CD14-positive monocyte (primary cell): ENCODE results near the gene DBT. TPM values are rescaled to one million over a fixed set of nuclear protein-coding genes. Genes with fewer than 3 reads are reported as not detected.

Experiments
- DNase-seq, 3 donors: peaks; one replicate each; pipeline ENCODE4 v3.0.0-alpha.2; 2011 to 2022
- H2AFZ ChIP-seq: 2 replicates; pipeline ENCODE4 v1.6.0; 2012; ENCODE audit warnings: mild to moderate bottlenecking, low read depth, low read length, inconsistent platforms; ENCODE audit not compliant: insufficient read depth, poor library complexity, severe bottlenecking
- H3K27ac ChIP-seq, 2 donors: 1 replicate in 1 of 2; 2 replicates in 1 of 2; pipeline ENCODE4 v1.5.1; 2012 to 2013; ENCODE audit warnings: low read length in 2 of 2, control low read depth in 1 of 2, inconsistent platforms in 1 of 2, low read depth in 1 of 2, mild to moderate bottlenecking in 1 of 2
- H3K27me3 ChIP-seq, 2 donors: one replicate each; pipeline versions ENCODE4 v1.6.0 to v1.6.1; 2011 to 2013; ENCODE audit warnings: low read length in 2 of 2; ENCODE audit not compliant: control insufficient read depth in 2 of 2, insufficient read depth in 2 of 2
- H3K36me3 ChIP-seq, 2 donors: replicated peaks in 1 of 2; 1 replicate in 1 of 2; 2 replicates in 1 of 2; pipeline versions ENCODE4 v1.5.1 to v1.6.1; 2012 to 2013; ENCODE audit warnings: low read length in 2 of 2, control low read depth in 1 of 2, inconsistent platforms in 1 of 2, mild to moderate bottlenecking in 1 of 2; ENCODE audit not compliant: insufficient read depth in 2 of 2, control insufficient read depth in 1 of 2
- H3K4me1 ChIP-seq, 2 donors: 1 replicate in 1 of 2; 2 replicates in 1 of 2; pipeline versions ENCODE4 v1.5.1 to v1.6.1; 2012 to 2013; ENCODE audit warnings: low read length in 2 of 2, control low read depth in 1 of 2, inconsistent platforms in 1 of 2, mild to moderate bottlenecking in 1 of 2, moderate library complexity in 1 of 2; ENCODE audit not compliant: insufficient read depth in 2 of 2, control insufficient read depth in 1 of 2
- H3K4me2 ChIP-seq: replicated peaks from 2 replicates; pipeline ENCODE3; 2012; ENCODE audit warnings: low read length, moderate library complexity, mild to moderate bottlenecking; ENCODE audit not compliant: poor library complexity, severe bottlenecking; ENCODE audit errors: extremely low read depth
- H3K4me3 ChIP-seq, 3 experiments: fragments of 200-600 bp in 1 of 3; sonication (generic) in 1 of 3; replicated peaks in 1 of 3; 1 replicate in 2 of 3; 2 replicates in 1 of 3; pipeline ENCODE4 v1.5.1; 2011 to 2013; ENCODE audit warnings: low read length in 3 of 3, mild to moderate bottlenecking in 3 of 3, control low read depth in 2 of 3, low read depth in 2 of 3, inconsistent platforms in 1 of 3, moderate library complexity in 1 of 3
- H3K79me2 ChIP-seq: 2 replicates; pipeline ENCODE4 v1.6.0; 2012; ENCODE audit warnings: mild to moderate bottlenecking, control low read depth, inconsistent platforms, low read length, moderate library complexity; ENCODE audit not compliant: insufficient read depth
- H3K9ac ChIP-seq: 2 replicates; pipeline ENCODE4 v1.6.0; 2017; ENCODE audit warnings: low read length, mild to moderate bottlenecking; ENCODE audit not compliant: insufficient read depth, poor library complexity, severe bottlenecking
- H3K9me3 ChIP-seq, 2 donors: replicated peaks in 1 of 2; 1 replicate in 1 of 2; 2 replicates in 1 of 2; pipeline versions ENCODE4 v1.5.1 to v1.6.1; 2012 to 2013; ENCODE audit warnings: low read length in 2 of 2, control low read depth in 1 of 2; ENCODE audit not compliant: control insufficient read depth in 1 of 2, insufficient read depth in 1 of 2
- H4K20me1 ChIP-seq: 2 replicates; pipeline ENCODE4 v1.6.0; 2012; ENCODE audit warnings: mild to moderate bottlenecking, low read length, control low read depth, moderate library complexity; ENCODE audit not compliant: insufficient read depth
- H3K27ac Mint-ChIP-seq, 7 donors: one replicate each; pipeline ENCODE4 v1.8.0; 2020; ENCODE audit warnings: mild to moderate bottlenecking in 7 of 7, mixed read lengths in 7 of 7, moderate library complexity in 6 of 7, inconsistent platforms in 2 of 7
- H3K27me3 Mint-ChIP-seq, 3 donors: one replicate each; pipeline ENCODE4 v1.8.0; 2021 to 2022; ENCODE audit warnings: low read depth in 3 of 3, mild to moderate bottlenecking in 3 of 3, mixed read lengths in 3 of 3, moderate library complexity in 3 of 3, inconsistent platforms in 1 of 3
- H3K36me3 Mint-ChIP-seq, 2 donors: one replicate each; pipeline ENCODE4 v1.8.0; 2020; ENCODE audit warnings: mixed read lengths in 2 of 2, inconsistent platforms in 1 of 2, mild to moderate bottlenecking in 1 of 2
- H3K4me1 Mint-ChIP-seq: one replicate; pipeline ENCODE4 v1.8.0; 2020; ENCODE audit warnings: mild to moderate bottlenecking, mixed read lengths
- H3K4me3 Mint-ChIP-seq, 2 donors: one replicate each; pipeline ENCODE4 v1.8.0; 2020; ENCODE audit warnings: mild to moderate bottlenecking in 2 of 2, mixed read lengths in 2 of 2, moderate library complexity in 1 of 2
- H3K9me3 Mint-ChIP-seq, 7 donors: one replicate each; pipeline ENCODE4 v1.8.0; 2020 to 2022; ENCODE audit warnings: mixed read lengths in 7 of 7, mild to moderate bottlenecking in 6 of 7, moderate library complexity in 6 of 7, inconsistent platforms in 2 of 7
- WGBS: methylation state at CpG from one replicate; pipeline ENCODE4 v1.1.5; 2013; ENCODE audit warnings: missing lambda C conversion rate; ENCODE audit not compliant: insufficient coverage; 5-methylcytosine and 5-hydroxymethylcytosine counted together
- intact Hi-C, 2 donors: fragments of 100-400 bp; cut with micrococcal nuclease; formaldehyde crosslinking; loops; one replicate each; pipeline versions ENCODE4 v1.15.0 to v1.15.1; 2023
- polyA plus RNA-seq, 3 donors: library from polyadenylated mRNA; depleted of rRNA in 1 of 3; unstranded in 2 of 3; stranded (reverse) in 1 of 3; fragments of 300-500 nt in 2 of 3; fragments of >200 nt in 1 of 3; fragmentation: Illumina TruSeq in 2 of 3; gene quantifications; 1 replicate in 2 of 3; 2 replicates in 1 of 3; pipeline ENCODE4 v1.2.3, GENCODE V29; 2012 to 2021
- TF ChIP-seq, protein P1 (sequence below): fragments of 200-600 bp; IDR thresholded peaks from one replicate; pipeline ENCODE4 v1.8.0; 2022; ENCODE audit warnings: antibody characterized with exemption, mild to moderate bottlenecking

DBT gene
- polyA plus RNA-seq, 3 donors = 1.1 to 2.7 (median 1.5) TPM

- H2AFZ ChIP-seq = no peak within 1 kb of the TSS
- no peak within 1 kb of the TSS for H3K27ac Mint-ChIP-seq
- H3K4me3 ChIP-seq = no peak within 1 kb of the TSS
- intact Hi-C loops = no loop called here
- H3K4me2 ChIP-seq = no peak within 1 kb of the TSS
- DNase-seq = no peak
- no CpG with 5 or more reads among the region's 5 CpGs for WGBS
- no peaks in the 10 kb centered on the region for H4K20me1 ChIP-seq
- no peaks in the 10 kb centered on the region for H3K27me3 ChIP-seq
- peaks cover 0 to 4% of the 10 kb centered on the region in 2 donors for H3K36me3 Mint-ChIP-seq
- no peaks in the 10 kb centered on the region for H3K79me2 ChIP-seq
- H3K4me1 ChIP-seq = no peaks in the 10 kb centered on the region
- no peaks in the 10 kb centered on the region for H3K4me1 Mint-ChIP-seq
- no peak within 1 kb of the TSS for H3K4me3 Mint-ChIP-seq
- H3K27ac ChIP-seq = no peak within 1 kb of the TSS
- TF ChIP-seq, protein P1, sequence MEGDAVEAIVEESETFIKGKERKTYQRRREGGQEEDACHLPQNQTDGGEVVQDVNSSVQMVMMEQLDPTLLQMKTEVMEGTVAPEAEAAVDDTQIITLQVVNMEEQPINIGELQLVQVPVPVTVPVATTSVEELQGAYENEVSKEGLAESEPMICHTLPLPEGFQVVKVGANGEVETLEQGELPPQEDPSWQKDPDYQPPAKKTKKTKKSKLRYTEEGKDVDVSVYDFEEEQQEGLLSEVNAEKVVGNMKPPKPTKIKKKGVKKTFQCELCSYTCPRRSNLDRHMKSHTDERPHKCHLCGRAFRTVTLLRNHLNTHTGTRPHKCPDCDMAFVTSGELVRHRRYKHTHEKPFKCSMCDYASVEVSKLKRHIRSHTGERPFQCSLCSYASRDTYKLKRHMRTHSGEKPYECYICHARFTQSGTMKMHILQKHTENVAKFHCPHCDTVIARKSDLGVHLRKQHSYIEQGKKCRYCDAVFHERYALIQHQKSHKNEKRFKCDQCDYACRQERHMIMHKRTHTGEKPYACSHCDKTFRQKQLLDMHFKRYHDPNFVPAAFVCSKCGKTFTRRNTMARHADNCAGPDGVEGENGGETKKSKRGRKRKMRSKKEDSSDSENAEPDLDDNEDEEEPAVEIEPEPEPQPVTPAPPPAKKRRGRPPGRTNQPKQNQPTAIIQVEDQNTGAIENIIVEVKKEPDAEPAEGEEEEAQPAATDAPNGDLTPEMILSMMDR = no peak
- no peaks in the 10 kb centered on the region for H3K9me3 ChIP-seq
- H3K36me3 ChIP-seq = no peaks in the 10 kb centered on the region
- no peak within 1 kb of the TSS for H3K9ac ChIP-seq
- peaks cover 0 to 2% (median 0%) of the 10 kb centered on the region in 3 donors for H3K27me3 Mint-ChIP-seq
- peaks cover 0 to 14% (median 3%) of the 10 kb centered on the region in 7 donors for H3K9me3 Mint-ChIP-seq
Observed at GRCh38 chr1:100178091-100178490, 71.5 kb downstream of the DBT start, which contains the start of gene LRRC39. Gene LRRC39, minus strand, starts transcription at chr1:100178256. Its CDS starts 9,740 bp downstream, at chr1:100168516.

DNA sequence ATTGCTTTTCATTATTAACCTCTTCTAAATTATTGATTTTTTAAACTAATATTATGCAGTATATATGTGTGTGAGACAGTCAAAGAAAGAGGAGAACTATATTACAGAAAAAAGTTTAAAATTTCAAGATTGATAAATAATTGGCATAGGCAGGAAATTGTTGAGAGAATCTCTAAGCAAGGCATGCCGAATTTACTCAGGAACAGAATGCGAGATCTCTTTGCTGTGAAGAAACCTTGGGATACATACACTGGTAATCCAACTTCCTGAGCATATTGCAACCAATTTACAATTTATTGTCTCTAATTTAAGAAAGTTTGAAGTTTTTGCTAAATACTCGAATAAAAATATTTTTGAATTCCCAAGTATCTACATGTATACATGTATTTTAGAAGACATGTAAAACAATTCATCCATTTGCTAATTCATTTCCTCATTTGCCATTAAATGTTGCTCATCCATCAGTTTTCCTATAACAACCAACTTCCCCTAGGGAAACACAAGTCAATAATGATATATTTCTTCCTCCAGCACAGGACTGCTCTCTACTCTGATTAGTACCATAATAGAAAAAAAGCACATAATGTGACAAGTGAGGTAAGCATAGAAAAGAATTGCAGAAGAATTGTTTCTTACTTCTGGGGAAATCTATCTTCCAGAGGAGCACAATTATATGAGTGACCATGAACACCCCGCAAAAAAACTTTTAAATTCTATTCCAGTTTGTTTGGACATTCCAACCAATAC, 72.2 kb downstream of the DBT start:
- Mint-ChIP-seq H3K4me1 (no peaks in the 10 kb centered on the region), H3K27me3 (peaks cover 0 to 2% (median 0%) of the 10 kb centered on the region in 3 donors), H3K9me3 (peaks cover 0 to 9% (median 3%) of the 10 kb centered on the region in 7 donors), H3K36me3 (peaks cover 0 to 2% of the 10 kb centered on the region in 2 donors), H3K27ac (no peak overlapping the region), H3K4me3 (no peak overlapping the region)
- WGBS = no CpG with 5 or more reads among the region's 4 CpGs
- no peaks in the 10 kb centered on the region for H3K27me3 ChIP-seq
- H3K4me2 ChIP-seq = no peak overlapping the region
- TF ChIP-seq, protein P1 = no peak
- H3K9me3 ChIP-seq = no peaks in the 10 kb centered on the region
- no peak overlapping the region for H3K9ac ChIP-seq
- H3K36me3 ChIP-seq = no peaks in the 10 kb centered on the region
- DNase-seq = no peak
- no peaks in the 10 kb centered on the region for H4K20me1 ChIP-seq
- H3K27ac ChIP-seq = no peak overlapping the region
- H2AFZ ChIP-seq = no peak overlapping the region
- intact Hi-C loops = no loop called here
- H3K4me1 ChIP-seq = no peaks in the 10 kb centered on the region
- H3K79me2 ChIP-seq = no peaks in the 10 kb centered on the region
- H3K4me3 ChIP-seq = no peak overlapping the region
